ELF-1 (cell line): ENCODE measurements around the gene PCDHB15.
A peak's percentile ranks its signal among the peaks of the same experiment; 100 is the strongest.
"Not testable (repeated sequence)": the region's sequence is repeated elsewhere in the genome, so short reads cannot be mapped to it uniquely, and the experiment has no call there.

ENCODE experiments used
- DNase-seq: peaks from one replicate; pipeline ENCODE4 v3.0.0-alpha.2; 2016; ENCODE audit warnings: low read depth, low spot score

The PCDHB15 gene

DNA sequence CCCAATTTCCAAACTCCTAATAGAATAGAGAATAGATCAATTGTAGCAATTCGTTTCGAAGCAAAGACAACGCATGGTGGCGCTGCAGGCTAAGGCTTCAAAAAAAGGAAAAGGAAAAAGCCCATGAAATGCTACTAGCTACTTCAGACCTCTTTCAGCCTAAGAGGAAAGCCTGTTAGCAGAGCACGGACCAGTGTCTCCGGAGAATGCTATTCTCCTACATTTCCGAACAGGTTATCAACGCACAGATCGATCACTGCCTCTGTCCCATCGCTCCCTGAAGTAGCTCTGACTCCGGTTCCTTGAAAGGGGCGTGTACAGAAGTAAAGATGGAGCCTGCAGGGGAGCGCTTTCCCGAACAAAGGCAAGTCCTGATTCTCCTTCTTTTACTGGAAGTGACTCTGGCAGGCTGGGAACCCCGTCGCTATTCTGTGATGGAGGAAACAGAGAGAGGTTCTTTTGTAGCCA lies at the start of gene PCDHB15:
PCDHB15 (plus strand) TSS at position 146 of the 468 bp plus-strand sequence; CDS start at position 330, 184 bp downstream.
- DNase-seq: peak; percentile 50

- DNase-seq: no peak
Measured at GRCh38 chr5:141196363-141196762, 48.8 kb upstream of the PCDHB15 start.

DNA sequence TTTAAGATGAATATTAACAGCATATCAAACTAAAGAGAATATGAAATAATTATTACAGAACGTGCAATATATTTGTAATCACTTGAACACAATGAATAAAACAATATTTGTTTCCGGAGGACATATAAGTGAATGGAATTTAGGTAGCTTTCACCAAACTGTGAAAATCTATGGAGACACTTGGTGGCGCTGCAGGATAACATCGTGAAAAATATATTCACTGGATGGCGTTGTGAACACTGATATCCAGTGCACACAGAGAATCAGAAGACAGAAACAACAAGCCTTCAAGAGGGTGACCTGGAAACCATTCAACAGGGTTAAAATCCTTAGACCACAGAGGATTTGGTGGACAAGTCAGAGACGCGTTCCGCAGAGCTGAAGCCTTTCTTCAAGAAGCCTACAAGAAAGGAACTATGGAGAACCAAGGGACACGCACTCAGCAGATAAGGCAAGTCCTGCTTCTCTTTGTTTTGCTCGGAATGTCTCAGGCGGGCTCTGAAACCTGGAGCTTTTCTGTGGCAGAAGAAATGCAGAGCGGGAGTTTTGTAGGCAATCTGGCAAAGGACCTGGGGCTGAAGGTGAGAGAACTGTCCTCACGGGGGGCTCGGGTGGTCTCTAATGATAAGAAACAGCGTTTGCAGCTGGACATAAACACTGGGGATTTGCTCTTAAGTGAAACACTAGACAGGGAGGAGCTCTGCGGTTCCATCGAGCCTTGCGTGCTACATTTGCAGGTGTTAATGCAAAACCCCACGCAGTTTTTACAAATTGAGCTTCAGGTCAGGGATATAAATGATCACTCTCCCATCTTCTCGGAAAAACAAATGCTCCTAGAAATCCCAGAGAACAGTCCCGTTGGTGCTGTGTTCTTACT lies 45.6 kb upstream of the PCDHB15 start, which contains the start of gene PCDHB11:
PCDHB11 (plus strand) TSS at position 269 of the 877 bp plus-strand sequence; CDS start at position 417, 148 bp downstream.
- DNase-seq: no peak

DNA sequence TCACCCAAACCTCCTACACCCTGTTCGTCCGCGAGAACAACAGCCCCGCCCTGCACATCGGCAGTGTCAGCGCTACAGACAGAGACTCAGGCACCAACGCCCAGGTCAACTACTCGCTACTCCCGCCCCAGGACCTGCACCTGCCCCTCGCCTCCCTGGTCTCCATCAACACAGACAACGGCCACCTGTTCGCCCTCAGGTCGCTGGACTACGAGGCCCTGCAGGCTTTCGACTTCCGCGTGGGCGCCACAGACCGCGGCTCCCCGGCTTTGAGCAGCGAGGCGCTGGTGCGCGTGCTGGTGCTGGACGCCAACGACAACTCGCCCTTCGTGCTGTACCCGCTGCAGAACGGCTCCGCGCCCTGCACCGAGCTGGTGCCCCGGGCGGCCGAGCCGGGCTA lies 44.1 kb upstream of the PCDHB15 start:
- not testable (repeated sequence) for DNase-seq

GRCh38 chr5:141201646-141202045 lies 43.5 kb upstream of the PCDHB15 start:
- not testable (repeated sequence) for DNase-seq

DNA sequence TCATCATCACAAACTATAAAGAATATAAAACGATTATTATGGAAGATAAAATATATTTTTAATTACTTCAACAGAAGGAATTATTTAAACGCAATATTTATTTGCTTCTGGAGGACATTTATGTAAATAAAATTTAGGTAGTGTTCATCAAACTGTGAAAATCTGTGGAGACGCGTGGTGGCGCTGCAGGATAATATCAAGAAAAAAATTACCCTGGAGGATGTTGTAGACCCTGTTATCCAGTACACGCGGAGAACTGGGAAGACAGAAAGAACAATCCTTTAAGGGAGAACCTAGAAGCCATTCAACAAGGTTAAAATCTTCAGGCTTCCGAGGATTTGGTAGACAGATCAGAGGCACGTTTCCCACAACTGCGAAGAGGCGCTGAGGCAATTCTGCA lies 36.7 kb upstream of the PCDHB15 start, which contains the start of gene PCDHB12:
PCDHB12 (plus strand) TSS at position 242 of the 400 bp plus-strand sequence. CDS start 189 bp downstream, outside the sequence.
- no peak for DNase-seq

GRCh38 chr5:141210281-141210680 lies 34.9 kb upstream of the PCDHB15 start:
- DNase-seq: not testable (repeated sequence)

DNA sequence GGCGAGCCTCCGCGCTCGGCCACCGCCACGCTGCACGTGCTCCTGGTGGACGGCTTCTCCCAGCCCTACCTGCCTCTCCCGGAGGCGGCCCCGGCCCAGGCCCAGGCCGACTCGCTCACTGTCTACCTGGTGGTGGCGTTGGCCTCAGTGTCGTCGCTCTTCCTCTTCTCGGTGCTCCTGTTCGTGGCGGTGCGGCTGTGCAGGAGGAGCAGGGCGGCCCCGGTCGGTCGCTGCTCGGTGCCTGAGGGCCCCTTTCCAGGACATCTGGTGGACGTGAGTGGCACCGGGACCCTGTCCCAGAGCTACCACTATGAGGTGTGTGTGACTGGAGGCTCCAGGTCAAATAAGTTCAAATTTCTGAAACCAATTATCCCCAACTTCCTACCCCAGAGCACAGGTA lies 34.3 kb upstream of the PCDHB15 start:
- DNase-seq: not testable (repeated sequence)

DNA sequence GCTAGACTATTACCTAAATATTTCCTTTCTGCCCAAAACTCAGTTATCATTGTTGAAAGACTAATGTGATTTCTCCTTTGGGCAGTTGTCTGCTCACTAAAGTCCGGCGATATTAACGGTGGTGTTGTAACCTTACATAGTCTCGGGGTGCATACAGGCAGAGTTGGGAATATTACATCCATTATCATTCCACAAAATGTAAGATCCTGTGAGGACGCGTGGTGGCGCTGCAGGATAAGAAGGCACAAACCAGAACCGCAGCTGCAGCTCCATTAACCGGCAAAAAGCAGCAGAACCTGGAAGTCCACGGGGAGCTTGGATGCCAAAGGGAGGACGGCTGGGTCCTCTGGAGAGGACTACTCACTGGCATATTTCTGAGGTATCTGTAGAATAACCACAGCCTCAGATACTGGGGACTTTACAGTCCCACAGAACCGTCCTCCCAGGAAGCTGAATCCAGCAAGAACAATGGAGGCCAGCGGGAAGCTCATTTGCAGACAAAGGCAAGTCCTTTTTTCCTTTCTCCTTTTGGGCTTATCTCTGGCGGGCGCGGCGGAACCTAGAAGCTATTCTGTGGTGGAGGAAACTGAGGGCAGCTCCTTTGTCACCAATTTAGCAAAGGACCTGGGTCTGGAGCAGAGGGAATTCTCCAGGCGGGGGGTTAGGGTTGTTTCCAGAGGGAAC lies 31.4 kb upstream of the PCDHB15 start, which contains the start of gene PCDHB13:
PCDHB13 (plus strand) TSS at position 264 of the 684 bp plus-strand sequence; CDS start at position 469, 205 bp downstream.
- DNase-seq: peak; percentile 62

GRCh38 chr5:141214583-141214982 lies 30.6 kb upstream of the PCDHB15 start:
- not testable (repeated sequence) for DNase-seq

DNA sequence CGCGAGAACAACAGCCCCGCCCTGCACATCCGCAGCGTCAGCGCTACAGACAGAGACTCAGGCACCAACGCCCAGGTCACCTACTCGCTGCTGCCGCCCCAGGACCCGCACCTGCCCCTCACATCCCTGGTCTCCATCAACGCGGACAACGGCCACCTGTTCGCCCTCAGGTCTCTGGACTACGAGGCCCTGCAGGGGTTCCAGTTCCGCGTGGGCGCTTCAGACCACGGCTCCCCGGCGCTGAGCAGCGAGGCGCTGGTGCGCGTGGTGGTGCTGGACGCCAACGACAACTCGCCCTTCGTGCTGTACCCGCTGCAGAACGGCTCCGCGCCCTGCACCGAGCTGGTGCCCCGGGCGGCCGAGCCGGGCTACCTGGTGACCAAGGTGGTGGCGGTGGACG lies 29.7 kb upstream of the PCDHB15 start:
- not testable (repeated sequence) for DNase-seq

DNA sequence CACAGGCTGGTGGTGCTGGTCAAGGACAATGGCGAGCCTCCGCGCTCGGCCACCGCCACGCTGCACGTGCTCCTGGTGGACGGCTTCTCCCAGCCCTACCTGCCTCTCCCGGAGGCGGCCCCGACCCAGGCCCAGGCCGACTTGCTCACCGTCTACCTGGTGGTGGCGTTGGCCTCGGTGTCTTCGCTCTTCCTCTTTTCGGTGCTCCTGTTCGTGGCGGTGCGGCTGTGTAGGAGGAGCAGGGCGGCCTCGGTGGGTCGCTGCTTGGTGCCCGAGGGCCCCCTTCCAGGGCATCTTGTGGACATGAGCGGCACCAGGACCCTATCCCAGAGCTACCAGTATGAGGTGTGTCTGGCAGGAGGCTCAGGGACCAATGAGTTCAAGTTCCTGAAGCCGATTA lies 29.2 kb upstream of the PCDHB15 start:
- DNase-seq: not testable (repeated sequence)

DNA sequence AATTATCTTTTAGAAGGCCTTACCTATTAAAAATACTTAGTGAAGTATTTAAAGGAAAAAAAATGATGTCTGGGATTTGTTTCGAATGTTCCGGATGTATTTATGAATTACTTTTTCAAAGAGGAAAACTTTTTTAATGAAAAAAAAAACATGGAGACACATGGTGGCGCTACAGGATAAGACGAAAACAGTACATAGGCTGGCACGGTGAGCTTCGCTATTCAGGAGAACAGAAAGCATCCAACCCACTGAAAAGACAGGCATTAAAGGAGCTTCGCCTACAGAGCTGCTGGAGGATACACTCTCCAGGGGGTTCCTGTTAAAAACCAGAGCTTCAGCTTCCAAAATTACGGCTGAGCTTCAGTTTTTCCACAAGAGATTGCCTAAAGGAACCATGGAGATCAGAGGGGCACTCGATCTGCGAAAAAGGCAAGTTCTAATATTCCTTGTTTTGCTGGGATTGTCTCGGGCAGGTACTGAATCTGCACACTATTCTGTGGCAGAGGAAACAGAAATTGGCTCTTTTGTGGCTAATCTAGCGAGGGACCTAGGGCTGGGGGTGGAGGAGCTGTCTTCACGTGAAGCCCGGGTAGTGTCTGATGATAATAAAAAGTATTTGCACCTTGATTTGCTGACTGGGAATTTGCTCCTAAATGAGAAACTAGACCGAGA lies 21.9 kb upstream of the PCDHB15 start, which contains the start of gene PCDHB14:
PCDHB14 (plus strand) TSS at position 232 of the 672 bp plus-strand sequence; CDS start at position 395, 163 bp downstream.
- DNase-seq: peak; percentile 46

GRCh38 chr5:141224844-141225243 lies 20.4 kb upstream of the PCDHB15 start:
- DNase-seq: not testable (repeated sequence)

DNA sequence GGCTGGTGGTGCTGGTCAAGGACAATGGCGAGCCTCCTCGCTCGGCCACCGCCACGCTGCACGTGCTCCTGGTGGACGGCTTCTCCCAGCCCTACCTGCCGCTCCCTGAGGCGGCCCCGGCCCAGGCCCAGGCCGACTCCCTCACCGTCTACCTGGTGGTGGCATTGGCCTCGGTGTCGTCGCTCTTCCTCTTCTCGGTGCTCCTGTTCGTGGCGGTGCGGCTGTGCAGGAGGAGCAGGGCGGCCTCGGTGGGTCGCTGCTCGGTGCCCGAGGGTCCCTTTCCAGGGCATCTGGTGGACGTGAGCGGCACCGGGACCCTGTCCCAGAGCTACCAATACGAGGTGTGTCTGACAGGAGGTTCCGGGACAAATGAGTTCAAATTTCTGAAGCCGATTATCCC lies 19.8 kb upstream of the PCDHB15 start:
- DNase-seq: not testable (repeated sequence)

DNA sequence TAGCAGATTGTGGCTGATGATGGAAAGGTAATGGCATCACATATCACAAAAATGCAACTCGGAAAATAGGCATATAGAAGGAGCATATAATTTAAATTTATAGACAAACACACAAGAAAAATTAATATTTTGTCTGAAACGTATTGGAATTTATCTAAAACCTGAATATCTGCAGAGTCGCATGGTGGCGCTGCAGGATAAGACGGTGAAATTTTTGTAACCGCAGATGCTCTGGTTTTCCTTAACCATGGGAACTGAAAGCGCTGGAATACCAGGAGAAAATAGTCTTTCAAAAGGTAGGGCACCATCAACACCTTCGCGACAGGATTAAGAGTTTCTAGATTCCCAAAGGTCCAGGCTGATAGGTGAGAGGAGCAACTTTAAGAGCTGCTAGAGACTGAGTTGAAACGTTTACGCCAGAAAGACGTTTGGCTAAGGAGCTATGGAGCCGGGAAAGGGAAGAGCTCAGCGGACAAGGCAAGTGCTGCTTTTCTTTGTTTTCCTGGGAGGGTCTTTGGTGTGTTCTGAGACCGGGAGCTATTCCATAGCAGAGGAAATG lies 11.0 kb upstream of the PCDHB15 start:
- DNase-seq: no peak

- not testable (repeated sequence) for DNase-seq
Measured at GRCh38 chr5:141235922-141236321, 9.3 kb upstream of the PCDHB15 start.

DNA sequence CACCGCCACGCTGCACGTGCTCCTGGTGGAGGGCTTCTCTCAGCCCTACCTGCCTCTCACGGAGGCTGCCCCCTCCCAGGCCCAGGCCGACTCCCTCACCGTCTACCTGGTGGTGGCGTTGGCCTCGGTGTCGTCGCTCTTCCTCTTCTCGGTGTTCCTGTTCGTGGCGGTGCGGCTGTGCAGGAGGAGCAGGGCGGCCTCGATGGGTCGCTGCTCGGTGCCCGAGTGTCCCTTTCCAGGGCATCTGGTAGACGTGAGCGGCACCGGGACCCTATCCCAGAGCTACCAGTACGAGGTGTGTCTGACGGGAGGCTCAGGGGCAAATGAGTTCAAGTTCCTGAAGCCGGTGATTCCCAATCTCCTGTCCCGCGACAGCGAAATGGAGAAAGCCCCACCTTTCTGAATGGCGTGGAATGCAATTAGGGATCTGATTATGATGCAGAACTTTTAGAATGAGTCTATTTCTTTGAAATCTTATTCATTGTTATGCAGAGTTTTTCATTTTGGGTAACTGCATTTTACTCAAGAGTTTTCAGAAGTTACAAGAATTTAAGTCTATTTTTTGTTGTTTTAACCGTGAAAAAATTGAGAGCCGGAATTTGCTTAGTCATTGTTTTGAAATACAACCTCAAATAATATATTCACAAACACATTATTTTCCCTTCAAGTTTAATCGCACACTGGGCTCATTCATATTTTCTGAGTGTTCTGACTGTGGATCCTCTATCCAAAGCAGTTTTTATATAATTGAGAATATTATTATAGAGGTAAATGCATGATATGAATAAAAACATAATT lies 8.5 kb upstream of the PCDHB15 start:
- no peak for DNase-seq

DNA sequence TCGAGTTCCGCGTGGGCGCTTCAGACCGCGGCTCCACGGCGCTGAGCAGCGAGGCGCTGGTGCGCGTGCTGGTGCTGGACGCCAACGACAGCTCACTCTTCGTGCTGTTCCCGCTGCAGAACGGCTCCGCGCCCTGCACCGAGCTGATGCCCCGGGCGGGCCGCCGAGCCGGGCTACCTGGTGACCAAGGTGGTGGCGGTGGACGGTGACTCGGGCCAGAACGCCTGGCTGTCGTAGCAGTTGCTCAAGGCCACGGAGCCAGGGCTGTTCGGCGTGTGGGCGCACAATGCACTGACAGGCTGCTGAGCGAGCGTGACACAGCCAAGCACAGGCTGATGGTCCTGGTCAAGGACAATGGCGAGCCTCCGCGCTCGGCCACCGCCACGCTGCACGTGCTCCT lies 3.7 kb upstream of the PCDHB15 start:
- DNase-seq: no peak

DNA sequence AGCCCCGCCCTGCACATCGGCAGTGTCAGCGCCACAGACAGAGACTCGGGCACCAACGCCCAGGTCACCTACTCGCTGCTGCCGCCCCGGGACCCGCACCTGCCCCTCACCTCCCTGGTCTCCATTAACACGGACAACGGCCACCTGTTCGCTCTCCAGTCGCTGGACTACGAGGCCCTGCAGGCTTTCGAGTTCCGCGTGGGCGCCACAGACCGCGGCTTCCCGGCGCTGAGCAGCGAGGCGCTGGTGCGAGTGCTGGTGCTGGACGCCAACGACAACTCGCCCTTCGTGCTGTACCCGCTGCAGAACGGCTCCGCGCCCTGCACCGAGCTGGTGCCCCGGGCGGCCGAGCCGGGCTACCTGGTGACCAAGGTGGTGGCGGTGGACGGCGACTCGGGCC lies 1.8 kb downstream of the PCDHB15 start:
- DNase-seq: not testable (repeated sequence)
